CD4-positive, alpha-beta T cell treated with Interleukin-1 beta for 1 hour (primary cell): ENCODE results near the gene NOL3.
A peak's percentile ranks its signal among the peaks of the same experiment; 100 is the strongest.
"Not testable (repeated sequence)": the region's sequence is repeated elsewhere in the genome, so short reads cannot be mapped to it uniquely, and the experiment has no call there.

Experiments used
- DNase-seq, 2 donors: peaks; one replicate each; pipeline ENCODE4 v3.0.0-alpha.2; 2020 to 2022

Gene NOL3

DNA sequence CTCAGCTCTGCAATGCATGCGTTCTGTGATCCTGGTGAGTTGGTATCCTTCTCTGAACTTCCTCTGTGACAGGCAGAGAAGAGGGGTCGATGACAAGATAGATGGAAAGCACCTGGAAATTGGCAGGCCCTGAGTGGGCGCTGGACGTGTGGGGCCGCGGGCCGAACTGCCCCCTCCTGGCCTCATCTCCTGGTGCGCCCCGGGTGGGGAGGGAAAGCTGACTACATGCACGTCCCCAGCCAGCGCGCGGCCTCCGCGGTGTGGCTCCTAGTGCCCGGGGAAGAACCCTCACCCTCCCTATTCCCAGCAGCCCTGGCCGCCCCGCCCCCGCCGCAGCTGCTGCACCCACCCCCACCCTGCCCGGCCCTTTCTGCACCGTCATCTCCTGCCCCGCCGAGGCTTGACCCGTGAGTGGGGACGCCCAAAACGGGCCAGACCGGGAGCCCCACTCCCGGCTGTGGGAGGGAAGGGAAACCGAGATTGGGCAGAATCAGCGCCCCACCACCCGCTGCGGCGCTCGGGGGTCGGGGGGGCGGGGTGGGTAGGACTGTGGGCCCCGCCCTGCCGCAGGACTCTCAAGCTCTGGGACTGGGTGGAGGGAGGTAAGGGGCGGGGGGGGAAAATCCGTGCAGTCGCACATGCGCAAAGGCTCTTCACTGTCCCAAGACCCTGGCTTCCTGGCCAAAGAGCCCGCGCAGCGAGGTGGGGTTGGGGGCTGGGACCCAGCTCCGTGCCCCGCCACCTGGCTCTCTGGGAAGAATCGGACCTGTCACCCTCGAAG is at the start of gene NOL3:
Gene NOL3 (plus strand): TSS at position 371 of the 781 bp plus-strand sequence.
- peak in 1 of 2 donors; percentile 43 for DNase-seq

- not testable (repeated sequence) for DNase-seq
These were observed 47.5 kb upstream of the NOL3 start for GRCh38 chr16:67122799-67123198.

DNA sequence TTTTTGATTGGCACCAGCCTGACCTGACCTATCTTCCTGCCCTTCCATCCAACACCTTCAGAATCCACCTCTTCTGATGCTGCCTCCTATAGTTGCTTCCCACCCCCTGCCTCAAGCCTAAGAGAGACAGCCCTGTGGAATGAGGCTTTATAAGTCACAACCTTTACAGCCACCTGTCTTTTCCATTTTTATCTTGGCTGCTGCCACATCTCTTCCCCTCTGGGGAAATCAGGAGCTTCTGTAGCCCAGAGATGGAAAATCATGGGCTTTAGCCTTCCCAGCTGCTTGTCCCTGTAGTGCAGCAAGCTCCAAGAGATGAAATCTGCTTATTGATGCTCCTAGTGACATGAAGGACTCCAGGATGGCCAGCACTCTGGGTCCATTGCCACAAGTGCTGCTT is 41.9 kb upstream of the NOL3 start:
- no peak for DNase-seq

DNA sequence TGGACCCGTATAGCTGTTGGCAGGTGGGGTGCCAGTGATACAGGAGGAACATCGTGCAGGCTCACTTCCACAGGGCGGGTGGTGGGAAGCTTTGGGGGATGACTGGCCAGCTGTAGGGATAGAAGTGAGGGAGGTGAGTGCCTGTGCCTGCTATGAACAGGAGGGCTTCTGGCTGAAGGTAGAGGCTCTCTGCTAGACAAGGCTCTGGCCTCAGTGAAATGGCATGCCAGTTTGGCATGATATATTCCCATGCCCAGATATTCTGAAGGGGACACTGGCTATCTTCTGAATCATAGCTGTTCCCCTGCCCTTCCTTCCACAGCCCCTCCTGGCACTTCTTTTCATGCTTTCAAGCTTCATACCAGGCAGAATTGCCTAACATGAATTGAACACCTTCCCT is 41.5 kb upstream of the NOL3 start:
- DNase-seq: no peak

DNA sequence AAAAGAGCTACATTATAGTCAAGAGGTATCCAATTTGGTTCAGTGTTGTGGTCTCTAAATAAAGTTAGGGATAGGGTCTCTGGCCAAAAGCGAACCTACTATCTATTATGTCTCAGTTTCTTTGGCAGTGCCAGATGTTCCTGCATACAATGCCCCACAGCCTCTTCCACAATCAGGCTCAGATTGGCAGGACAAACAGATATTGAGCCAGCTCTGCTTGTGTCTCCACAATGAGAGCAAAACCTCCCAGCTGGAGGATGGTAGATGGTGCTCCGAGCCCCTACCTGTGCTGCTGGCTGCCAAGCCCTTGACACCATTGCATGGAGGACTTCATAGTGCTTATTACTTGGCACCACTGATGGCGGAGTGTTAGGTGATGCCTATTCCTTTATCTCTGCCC is 40.9 kb upstream of the NOL3 start:
- DNase-seq: no peak

GRCh38 chr16:67137605-67138004 is 32.7 kb upstream of the NOL3 start:
- DNase-seq: no peak

DNA sequence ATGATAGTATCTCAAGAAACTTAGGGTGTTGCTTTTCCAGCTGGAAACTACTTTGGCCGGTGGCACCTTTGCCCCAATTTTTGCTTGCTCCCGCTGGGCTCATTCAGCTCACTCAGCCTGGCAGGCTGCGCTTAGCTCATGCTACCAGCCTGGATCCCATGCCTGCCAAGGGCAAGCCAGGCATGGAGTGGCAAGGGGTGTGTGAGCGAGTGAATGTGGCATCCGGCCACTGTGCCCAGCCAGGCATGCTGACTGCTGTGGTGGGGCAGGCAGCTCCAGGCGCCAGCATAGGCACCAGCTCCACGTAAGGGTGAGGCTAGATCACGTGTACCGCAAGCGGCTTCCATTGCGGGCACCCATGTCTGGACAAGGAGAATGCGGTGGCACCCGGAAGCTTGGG is 28.9 kb upstream of the NOL3 start:
- DNase-seq: no peak

DNA sequence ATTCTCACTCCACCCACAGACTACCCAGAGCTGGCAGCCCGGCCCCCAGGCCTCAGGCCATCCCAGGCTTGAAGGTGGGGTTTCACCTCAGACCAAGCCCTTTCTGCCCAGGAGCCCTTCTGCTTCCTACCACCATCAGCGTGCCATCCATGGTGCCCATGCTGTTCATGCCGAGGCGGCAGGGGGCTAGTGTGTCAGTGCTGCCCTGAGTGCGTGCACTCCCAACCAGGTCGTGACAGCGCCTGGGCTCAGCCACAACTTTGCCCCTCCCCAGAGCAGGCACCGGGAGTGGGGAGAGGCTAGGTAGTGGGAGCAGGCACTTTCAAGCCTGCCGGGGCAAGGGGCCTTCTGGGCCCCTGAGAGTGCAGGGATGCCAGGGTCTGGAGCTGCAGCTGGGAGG is 28.0 kb upstream of the NOL3 start:
- DNase-seq: no peak

- no peak for DNase-seq
These were observed 25.4 kb upstream of the NOL3 start for GRCh38 chr16:67144943-67145342.

- DNase-seq: no peak
These were observed 24.6 kb upstream of the NOL3 start for GRCh38 chr16:67145746-67146145.

GRCh38 chr16:67146523-67147357 is 23.6 kb upstream of the NOL3 start:
- DNase-seq: no peak

DNA sequence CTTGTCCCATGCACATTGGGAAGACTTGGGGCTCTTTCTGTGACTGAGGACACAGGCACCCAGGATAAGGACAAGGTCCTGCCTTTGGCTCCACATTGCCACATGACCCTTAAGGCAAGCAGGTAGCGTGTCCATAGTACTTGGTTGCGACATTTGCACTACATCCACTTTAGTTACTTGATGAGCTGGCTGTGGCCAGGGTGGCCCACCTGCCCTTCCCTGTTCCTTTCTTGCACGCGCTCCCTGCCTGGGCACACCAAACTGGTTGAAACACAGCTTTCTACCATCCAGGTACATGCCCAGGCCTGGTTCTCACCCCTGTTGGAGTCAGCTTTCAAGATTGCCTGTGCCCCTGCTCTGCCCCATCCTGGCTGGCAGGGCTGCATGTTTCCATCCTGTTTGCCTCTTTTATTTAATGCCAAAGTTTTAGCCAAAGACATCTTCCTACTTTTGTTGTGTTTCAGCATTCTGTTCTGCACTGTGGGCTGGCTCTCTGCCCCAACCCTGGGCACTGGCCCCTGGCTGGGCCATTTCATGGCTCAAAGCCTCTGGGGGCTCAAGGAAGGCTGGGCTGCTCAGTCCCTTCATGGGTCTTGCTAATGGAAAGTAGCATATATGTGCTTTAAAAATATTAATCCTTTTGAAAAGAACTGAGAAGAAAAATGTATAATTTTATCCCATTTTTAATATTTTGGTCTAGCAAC is 22.7 kb upstream of the NOL3 start:
- no peak for DNase-seq

DNA sequence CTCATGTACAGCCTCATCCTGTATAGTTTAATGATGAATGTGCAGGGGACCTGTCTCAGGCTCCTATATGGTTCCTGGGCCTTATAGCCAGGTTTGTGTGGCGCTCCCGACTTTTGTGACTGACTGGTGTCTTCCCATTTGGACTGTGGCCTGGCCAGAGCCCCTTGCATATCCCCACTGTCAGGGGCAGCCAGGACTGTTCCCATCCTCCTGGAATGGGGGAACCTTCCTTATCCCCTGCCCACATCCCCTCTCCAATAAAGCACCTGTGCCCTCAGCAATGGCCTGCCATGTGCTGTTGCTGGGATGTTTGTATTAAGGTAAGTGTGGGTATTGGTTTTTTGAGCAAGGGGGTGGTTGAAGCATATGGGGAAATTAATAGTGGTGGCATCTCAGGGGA is 22.1 kb upstream of the NOL3 start:
- DNase-seq: no peak

DNA sequence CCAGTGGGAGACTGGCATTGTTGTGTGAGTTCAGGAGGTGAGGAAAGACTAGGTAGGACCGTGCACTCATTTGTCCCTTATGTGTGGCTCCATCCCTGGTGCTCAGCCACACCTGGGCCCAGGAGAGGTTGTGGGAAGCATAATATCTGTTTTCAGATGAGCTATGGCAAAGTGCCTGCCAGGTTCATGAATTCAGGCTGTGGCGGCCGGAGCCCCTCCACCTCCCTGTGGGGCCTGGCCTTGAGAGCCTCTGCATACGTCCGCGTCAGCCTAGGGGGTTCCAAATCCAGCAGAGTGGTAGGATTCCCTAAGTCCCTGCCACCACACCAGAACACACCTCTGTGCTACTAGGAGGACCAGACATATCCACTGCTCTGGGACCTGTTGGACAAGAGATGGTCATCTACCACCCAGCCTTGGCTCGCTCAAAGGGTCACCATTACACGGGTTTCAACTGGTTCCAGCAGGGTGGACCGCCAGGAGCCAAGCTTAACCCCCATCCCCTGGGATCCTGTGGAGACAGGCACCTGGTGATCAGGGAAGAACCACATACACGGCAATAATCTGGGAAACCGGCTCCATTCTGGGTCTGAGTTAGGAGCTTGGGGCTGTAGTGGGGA is 21.6 kb upstream of the NOL3 start:
- no peak for DNase-seq

DNA sequence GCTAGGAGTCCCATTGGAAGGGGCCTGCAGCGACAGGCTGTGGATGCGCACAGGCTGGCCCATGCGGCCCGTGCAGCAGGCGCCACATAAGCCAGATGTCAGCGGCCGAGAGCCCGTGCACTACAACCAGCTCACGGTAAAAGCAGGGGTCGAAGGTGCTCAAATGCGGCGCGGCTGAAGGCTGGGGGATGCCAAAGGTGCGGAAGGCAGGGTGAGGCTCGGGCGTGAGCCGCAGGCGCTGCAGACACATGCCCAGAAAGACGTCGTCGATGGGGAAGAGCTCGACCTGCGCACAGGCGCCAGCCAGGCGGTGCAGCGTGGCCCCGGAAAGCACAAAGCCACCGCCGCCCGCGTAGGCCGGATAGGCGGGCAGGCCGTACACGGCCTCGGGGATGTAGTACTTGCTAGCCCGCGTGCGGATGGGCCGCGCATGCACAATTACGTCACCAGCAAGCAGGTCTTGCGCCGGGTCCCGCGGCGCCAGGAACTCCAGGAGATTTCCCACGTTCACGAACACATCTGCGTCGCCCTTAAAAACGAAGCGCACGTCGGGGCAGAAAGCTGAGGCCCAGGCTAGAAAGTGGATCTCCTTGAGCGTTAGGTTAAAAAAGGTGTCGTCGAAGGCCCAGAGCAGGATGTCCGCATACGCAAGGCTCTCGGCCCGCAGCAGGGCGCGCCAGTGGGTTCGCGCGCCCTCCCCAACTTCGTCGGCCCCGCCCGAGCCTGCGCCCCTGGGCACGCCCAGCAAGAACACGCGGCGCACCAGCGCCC is 20.9 kb upstream of the NOL3 start:
- DNase-seq: no peak

GRCh38 chr16:67150047-67150832 is 20.1 kb upstream of the NOL3 start:
- DNase-seq: peak; percentile 31 to 40

- DNase-seq: no peak
These were observed 19.4 kb upstream of the NOL3 start, which contains the start of gene B3GNT9 for GRCh38 chr16:67150833-67151396. Gene B3GNT9 (minus strand): TSS chr16:67150998. CDS start chr16:67150485, 513 bp downstream.

DNA sequence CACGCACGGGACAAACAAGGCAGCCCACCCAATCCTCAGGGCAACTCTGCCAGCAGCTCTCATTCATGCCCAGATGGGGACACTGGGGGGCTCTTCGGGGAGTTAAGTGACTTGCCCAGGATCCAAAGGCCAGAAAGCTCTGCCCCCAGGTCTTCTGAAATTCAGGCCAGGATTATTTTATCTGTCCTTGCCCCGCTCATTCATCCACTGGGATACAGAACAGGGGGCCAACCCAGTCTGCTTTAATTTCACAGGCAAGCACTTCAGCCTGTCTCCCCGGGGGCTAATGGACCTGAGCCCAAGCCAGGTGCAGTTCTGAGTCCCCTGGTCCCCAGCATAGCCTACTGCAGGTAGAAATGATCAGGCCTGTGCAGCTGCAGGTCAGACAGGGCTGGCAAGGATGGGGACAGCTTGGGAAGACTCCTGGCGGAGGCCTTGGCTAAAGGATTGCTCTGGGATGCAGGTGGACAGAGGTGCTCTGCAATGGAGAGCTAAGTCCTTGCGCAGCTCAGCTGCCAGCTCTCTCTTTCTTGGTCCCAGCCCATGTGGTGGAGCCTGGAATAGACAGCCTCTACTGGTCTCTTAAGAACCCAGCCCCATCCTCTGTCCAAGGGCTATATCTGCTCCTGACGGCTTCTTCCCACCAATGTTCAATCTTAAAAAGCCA is 18.8 kb upstream of the NOL3 start:
- no peak for DNase-seq

GRCh38 chr16:67154578-67155294 is 15.6 kb upstream of the NOL3 start:
- DNase-seq: no peak
